GM21717 (cell line): ENCODE measurements around the gene CDC42BPB.

Experiments used
- ATAC-seq: cut with Tn5 transposase; IDR thresholded peaks from one replicate; pipeline ENCODE4 v1.9.1; 2021; ENCODE audit warnings: mild to moderate bottlenecking, moderate library complexity; ENCODE audit not compliant: unreplicated experiment

Gene CDC42BPB

GRCh38 chr14:102999227-102999895 is 58.0 kb downstream of the CDC42BPB start:
- ATAC-seq = no peak

- no peak for ATAC-seq
Measured at GRCh38 chr14:102998393-102998792, 59.0 kb downstream of the CDC42BPB start.

- ATAC-seq = no peak
Measured at GRCh38 chr14:102996941-102997340, 60.4 kb downstream of the CDC42BPB start.

- no peak for ATAC-seq
Measured at GRCh38 chr14:102994689-102995088, 62.7 kb downstream of the CDC42BPB start.

GRCh38 chr14:102993523-102993922 is 63.8 kb downstream of the CDC42BPB start:
- ATAC-seq = no peak

- ATAC-seq = no peak
Measured at GRCh38 chr14:102991376-102991775, 66.0 kb downstream of the CDC42BPB start.

GRCh38 chr14:102988054-102988453 is 69.3 kb downstream of the CDC42BPB start:
- no peak for ATAC-seq

- no peak for ATAC-seq
Measured at GRCh38 chr14:102986810-102987579, 70.4 kb downstream of the CDC42BPB start.

- no peak for ATAC-seq
Measured at GRCh38 chr14:102985665-102986064, 71.7 kb downstream of the CDC42BPB start.

- ATAC-seq = no peak
Measured at GRCh38 chr14:102984336-102985102, 72.8 kb downstream of the CDC42BPB start.

- ATAC-seq = no peak
Measured at GRCh38 chr14:102983496-102983895, 73.9 kb downstream of the CDC42BPB start.

GRCh38 chr14:102982852-102983470 is 74.4 kb downstream of the CDC42BPB start:
- ATAC-seq = no peak

- no peak for ATAC-seq
Measured at GRCh38 chr14:102980409-102980810, 76.9 kb downstream of the CDC42BPB start.

- ATAC-seq = no peak
Measured at GRCh38 chr14:102979406-102979805, 77.9 kb downstream of the CDC42BPB start.

GRCh38 chr14:102977475-102977874 is 79.9 kb downstream of the CDC42BPB start:
- ATAC-seq = no peak

GRCh38 chr14:102975662-102976061 is 81.7 kb downstream of the CDC42BPB start:
- ATAC-seq = no peak

- ATAC-seq = no peak
Measured at GRCh38 chr14:102973706-102974285, 83.6 kb downstream of the CDC42BPB start.

- ATAC-seq = no peak
Measured at GRCh38 chr14:102971836-102972606, 85.3 kb downstream of the CDC42BPB start.

GRCh38 chr14:102971314-102971713 is 86.0 kb downstream of the CDC42BPB start:
- no peak for ATAC-seq

- ATAC-seq = no peak
Measured at GRCh38 chr14:102970496-102970895, 86.9 kb downstream of the CDC42BPB start.
